Hematopoietic multipotent progenitor cell treated with erythropoietin and hydrocortisone succinate and interleukin-3 and kit ligand, for 15 days (in vitro differentiated cells): ENCODE data around the gene UGT1A8.

ENCODE experiments used
- DNase-seq: peaks from one replicate; pipeline ENCODE4 v3.0.0-alpha.2; 2015; ENCODE audit warnings: low spot score

UGT1A8 gene

DNA sequence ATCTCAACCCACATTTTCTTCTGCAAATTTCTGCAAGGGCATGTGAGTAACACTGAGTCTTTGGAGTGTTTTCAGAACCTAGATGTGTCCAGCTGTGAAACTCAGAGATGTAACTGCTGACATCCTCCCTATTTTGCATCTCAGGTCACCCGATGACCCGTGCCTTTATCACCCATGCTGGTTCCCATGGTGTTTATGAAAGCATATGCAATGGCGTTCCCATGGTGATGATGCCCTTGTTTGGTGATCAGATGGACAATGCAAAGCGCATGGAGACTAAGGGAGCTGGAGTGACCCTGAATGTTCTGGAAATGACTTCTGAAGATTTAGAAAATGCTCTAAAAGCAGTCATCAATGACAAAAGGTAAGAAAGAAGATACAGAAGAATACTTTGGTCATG is 150.6 kb downstream of the UGT1A8 start:
- DNase-seq: no peak

DNA sequence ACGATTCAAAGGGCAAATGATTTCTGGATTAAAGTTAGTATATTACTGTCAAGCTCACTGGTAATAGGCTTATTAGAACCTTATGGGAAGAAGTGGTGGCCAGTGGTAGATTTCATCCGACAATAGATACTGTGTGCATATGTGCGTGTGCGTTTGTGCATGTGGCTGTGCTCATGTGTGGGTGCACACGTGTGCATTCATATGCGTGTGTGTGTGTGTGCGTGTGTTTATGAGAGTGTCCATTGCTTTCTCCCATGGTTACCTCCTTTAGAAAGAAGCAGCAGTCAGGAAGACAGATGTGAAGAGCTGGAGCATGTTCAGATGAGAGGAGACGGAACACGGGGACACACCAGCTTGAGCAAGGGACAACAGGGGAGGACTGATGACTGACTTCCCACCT is 151.8 kb downstream of the UGT1A8 start:
- DNase-seq: no peak

DNA sequence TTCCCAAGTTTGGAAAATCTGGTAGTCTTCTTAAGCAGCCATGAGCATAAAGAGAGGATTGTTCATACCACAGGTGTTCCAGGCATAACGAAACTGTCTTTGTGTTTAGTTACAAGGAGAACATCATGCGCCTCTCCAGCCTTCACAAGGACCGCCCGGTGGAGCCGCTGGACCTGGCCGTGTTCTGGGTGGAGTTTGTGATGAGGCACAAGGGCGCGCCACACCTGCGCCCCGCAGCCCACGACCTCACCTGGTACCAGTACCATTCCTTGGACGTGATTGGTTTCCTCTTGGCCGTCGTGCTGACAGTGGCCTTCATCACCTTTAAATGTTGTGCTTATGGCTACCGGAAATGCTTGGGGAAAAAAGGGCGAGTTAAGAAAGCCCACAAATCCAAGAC is 154.7 kb downstream of the UGT1A8 start:
- no peak for DNase-seq

DNA sequence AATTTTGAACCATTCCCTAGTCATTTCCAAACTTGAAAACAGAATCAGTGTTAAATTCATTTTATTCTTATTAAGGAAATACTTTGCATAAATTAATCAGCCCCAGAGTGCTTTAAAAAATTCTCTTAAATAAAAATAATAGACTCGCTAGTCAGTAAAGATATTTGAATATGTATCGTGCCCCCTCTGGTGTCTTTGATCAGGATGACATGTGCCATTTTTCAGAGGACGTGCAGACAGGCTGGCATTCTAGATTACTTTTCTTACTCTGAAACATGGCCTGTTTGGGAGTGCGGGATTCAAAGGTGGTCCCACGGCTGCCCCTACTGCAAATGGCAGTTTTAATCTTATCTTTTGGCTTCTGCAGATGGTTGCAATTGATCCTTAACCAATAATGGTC is 155.2 kb downstream of the UGT1A8 start:
- no peak for DNase-seq

DNA sequence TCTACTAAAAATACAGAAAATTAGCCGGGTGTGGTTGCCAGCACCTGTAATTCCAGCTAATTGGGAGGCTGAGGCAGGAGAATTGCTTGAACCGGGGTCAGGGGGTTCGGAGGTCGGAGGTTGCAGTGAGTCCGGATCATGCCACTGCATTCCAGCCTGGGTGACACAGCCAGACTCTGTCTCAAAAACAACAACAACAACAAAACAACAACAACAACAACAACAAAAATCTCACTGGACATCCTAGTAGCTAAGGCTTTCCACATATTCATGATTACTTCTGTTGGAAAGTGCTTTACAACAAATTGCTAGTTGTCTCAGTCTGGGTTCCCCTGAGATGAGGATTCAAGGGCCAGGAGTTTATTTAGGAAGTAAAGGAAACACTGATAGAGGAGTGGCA is 156.4 kb downstream of the UGT1A8 start:
- no peak for DNase-seq

DNA sequence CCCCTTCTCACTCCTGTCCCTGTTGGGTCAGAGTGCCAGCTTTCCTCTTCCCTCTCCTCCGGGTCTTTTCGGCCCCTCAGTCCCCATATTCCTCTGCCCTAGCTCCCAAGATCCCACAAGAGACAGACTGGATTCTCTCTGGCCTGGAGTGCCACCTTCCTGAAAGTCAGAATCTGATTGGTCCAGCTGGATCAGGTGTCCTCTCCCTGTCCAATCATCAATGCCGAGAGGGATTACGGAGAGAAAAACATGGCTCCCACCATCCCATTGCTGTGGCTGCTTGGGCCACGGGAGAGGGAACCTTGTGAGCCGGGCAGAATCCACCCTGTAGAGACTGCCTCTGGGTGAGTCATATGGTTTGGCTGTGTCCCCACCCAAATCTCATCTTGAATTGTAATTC is 158.0 kb downstream of the UGT1A8 start:
- no peak for DNase-seq

DNA sequence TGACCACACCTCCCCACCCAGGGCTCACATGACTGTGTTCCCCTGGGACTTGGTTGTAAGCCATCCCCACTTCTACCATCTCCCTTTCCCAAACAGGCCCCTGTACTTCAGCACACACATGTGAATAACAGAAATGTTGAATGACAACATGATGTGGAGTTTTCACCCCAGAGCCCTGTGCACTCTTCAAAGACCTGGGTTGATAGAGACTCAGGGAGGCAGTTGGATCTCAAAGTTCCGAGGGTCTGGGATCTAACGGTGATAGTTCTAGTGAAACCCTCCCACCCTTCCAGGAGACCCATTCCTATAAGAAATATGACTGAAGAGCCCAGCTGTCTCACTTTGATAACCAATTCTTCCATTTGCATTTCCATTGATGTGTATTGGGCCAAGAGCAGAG is 160.6 kb downstream of the UGT1A8 start, which contains the start of gene MROH2A:
TSS of gene MROH2A (plus strand) at position 301 of the 400 bp plus-strand sequence. CDS start 1,029 bp downstream, outside the sequence.
- DNase-seq: no peak

DNA sequence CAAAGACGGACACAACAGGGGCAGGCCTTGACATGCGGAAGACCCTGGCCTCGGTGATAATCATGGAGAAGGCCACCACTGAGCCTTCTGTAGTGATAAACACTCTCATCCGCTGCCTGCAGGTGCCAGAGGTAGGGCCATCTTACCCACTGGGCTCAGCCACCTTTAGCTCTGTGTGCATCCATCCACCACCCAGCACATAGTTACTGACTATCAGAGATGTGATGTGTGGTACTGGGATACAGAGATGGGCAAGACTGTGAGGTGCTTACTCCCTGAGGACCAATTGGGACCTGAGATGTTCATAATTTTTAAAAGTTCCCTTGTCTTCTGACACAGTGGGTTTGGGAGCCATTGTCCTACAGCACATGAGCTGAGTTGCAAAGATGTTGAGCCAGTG is 162.3 kb downstream of the UGT1A8 start:
- no peak for DNase-seq

DNA sequence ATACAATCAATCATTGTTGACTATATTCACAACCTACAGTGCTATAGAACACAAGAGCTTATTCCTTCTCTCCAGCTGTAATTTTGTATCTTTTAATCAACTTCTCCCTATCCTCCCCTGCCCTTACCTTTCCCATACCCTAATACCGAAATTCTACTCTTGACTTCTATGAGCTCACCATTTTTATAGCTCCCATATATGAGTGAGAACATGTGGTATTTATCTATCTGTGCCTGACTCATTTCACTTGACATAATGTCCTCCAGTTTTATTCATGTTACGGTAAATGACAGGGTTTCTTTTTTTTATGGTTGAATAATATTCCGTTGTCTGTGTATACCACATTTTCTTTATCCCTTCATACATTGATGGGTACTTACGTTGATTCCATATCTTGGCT is 163.3 kb downstream of the UGT1A8 start:
- no peak for DNase-seq

DNA sequence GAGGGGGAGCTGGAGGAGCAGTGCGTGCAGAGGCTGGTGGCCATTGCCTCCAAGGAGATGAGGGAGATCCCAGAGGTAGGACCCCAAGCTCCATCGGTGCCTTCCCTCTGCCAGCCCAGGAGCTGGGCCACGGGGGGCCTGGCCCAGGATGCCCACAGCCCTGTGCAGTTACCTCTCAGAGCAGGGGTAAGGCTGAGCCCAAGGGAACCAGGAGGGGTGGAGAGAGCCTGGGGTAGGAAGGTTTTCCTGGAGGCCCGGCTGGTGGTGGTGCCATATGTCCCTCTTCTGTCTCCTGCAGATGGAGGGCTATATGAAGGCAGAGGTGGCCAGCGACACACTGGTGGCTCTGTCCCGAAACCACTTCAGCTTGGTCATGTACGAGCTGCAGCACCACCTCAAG is 172.1 kb downstream of the UGT1A8 start:
- no peak for DNase-seq

DNA sequence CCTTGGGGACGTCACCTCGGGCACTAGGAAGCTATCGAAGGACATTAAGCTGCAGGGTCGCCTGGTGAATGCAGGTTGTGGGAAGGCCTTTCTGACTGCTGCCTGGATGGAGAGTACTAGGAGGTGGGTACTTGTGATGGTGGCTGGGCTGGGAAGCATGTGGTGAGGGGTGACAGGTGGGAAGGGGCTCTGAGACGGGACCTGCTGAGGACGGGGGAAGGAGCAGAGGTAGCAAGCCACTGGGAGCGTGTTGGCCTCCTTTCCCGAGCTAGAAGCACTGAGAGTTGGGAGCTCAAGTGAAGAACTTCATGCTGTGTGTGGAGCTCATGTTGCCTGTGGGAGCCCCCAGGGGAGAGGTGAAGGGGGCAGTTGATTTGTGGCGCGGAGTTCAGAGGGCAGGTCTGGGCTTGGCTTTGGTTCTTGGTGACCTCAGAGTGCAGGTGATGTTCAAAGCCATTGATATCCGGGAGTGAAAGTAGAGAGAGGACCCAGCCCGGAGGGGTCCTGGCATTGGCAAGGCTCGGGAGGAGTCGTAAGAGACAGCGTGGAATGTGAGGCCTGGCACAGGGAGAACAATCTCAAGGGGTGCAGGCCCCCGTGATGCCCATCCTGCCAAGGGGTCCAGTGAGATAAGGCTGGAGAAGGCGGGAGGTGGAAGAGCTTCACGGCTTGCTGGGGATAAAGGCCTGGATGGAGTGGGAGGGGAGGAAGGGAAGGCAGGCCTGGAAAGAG is 173.9 kb downstream of the UGT1A8 start:
- no peak for DNase-seq

DNA sequence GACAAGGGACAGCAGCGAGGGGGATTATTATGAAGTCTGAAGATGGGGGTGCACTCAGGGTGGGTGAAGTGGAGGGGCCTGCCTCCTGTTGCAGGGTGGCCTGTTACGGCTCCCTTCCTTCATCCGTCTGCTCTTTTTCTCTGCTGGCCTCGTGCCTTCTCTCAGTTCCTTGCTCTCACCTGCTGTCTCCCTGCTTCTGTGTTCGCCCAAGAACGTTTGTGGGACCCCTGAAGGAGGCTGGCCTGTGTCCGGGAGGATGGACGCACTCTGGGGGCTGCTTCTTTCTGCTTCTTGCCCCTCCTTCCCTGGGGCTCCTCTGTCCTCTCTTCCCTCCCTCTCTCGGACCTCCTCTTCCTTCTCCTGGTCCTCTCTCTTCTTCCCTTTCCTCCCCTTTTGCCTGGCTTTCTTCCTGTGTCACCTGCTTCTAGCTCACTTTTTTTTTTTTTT is 174.5 kb downstream of the UGT1A8 start:
- DNase-seq: no peak

DNA sequence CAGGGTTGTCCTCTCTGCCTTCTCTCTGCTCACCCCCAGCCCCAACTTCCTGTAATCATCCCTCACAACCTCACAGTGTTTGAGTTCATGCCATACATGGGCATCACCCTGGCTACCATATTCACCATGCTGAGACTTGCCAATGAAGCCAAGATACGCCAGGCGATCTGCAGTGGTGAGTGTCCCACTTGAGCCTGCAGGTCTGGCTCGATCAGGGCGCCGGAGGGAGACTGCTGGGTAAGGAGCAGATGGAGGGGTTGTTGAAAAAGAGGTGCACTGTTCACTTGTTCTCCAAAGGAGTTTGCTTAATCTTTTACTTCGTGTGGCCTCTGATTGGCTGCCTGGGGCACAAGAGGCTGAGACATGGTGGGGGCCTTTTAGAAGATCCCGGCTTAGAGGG is 175.3 kb downstream of the UGT1A8 start:
- DNase-seq: no peak

DNA sequence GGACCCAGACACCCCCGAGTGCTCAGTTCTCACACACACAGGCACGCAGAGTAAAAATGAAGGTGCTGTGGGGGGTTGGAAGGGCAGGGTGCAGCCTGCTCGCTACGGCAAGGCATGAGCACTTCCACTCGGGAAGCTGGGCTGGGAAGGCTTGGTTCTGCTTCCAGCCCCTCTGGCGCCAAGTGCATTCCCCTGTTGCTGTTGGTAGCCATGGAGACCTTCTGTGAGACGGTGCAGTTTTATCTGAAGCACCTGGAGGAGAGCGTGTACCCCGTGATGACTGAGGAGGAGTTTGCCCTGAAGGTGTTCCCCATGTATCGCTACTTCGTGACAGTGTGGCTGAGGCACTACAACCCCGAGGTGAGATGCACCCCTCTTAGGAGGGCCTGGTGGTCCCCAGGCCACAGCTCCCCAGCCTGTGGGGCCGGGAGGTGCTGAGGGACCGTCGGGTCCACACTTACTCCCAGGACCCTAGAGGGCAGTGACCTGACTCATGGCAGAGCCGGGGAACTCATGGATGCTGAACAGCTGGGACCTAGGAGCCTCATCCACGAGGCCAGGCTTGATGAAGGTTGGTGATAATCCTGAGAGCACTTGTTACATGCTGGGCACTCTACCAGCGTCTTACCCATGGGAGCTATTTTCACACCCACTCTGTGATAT is 176.2 kb downstream of the UGT1A8 start:
- no peak for DNase-seq

DNA sequence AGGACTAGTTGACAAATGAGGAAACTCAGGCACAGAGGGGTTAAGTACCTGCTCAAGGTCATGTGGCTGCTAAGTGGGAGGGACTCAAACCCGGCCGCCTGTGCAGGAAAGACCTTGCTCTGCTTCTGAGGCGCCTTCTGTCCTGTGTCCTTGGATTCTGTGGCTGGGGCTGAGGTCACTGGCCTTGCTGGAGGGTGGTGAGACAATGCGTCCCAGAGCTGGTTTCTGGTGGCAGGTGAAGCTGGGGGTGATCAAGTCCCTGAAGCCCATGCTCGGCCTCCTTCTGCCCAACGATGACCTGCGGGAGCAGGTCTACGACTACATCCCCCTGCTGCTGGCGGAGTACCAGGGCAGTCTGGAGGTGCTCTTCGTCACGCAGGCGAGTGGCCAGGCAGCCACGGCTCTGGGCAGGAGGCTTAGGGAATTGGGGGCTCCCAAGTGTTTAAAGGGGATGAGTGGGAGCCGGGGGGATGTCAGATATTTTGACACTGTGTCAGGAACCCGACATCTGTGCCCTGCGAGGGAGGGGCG is 176.8 kb downstream of the UGT1A8 start:
- DNase-seq: no peak

DNA sequence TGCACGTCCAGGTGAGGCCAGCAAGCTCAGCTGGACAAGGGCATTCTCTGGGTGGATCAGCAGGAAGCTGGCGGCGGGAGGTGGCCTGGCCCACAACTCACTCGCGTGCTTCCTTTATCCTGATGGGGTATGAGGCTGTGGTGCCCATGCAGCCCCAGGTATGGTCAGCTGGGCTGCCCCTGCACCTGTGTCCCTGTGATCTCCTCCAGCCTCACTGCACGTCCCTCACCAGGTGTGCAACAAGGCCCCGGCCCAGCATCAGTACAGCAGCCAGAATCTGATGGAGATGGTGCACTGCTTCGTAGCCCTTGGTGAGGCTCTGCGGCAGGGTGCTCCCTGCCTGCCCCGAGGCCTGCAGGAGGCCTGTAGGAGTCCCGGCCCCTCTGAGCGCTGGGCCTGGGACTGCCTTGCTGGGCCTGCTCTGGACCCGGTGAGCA is 178.3 kb downstream of the UGT1A8 start:
- no peak for DNase-seq

DNA sequence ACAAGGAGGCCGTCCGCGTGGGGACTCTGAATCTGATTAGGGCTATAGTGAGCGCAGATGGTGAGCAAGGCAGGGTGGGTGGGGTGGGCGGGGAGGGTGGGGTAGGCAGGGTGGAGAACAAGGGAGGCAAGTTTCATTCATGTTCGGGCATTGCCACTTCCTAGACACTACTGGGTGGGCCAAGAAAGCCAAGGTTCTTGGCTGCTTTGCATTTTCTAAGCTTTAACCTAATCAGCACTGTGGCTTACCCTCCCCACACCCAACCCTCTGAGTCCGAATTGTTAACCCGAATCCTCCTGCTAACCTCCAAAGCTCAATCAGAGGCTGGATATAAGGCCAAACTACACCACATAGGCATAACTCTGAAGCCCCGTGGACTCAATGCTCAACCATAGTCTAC is 178.8 kb downstream of the UGT1A8 start:
- DNase-seq: no peak

DNA sequence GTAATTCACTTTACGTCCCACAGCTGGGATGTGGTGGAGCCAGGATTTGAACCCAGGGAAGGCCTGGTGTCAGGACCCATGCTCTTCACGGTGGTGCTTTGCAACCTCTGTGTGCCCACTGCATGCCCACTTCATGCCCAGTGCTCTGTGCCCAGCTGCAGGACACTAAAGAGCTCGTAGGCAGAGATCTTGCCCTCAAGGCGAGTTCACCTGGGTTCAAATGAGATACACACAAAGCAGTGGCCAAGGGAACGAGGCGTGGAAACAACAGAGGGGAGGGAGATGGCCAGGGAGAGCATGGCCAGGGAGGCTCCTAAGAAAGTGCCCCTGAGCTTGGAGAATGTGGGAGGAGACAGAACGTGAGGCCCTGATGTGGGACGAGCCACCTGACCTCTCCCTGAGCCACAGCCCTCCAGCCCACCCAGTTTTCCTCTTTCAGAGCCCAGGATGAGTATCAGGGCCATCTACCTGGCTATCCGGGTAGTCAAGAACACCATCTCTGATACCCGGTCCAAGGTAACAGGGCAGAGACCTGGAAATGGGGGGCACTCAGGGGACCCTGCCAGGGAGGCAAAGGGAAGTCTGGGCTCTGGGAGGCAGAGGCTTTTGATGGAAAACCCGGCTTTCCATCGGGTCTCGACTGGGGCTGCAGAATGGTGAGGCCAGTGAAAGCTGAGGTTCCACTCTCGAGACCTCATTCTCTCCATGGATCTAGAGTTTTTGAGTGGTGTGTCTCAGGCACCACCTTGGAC is 181.1 kb downstream of the UGT1A8 start:
- DNase-seq: no peak

DNA sequence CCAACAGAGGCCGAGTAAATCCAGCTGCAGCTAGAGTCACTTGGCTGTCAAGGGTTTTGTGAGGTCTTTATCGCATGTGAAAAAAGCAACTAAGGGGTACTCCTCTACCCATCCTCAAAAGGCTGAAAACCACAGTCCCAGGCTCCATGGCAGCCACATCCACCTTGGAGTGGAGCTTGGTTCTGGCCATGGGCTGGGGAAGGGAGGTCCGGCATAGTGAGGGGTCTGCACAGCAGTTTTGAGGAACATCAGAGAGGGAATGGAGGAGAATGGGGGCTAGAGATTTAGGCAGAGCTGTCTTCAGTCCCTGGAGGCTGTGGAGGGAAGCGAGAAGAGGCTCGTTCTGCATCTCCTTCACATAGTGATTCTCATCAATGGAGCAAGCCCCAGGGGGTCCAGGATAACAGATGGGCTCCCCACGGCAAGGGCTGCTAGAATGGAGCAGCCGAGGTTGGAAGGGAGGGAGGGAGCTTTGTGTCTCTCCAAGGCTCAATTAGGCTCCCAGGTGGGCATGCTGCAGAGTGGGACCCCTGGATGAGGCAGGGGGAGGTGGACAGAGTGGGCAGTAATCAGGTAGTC is 181.7 kb downstream of the UGT1A8 start:
- DNase-seq: no peak

DNA sequence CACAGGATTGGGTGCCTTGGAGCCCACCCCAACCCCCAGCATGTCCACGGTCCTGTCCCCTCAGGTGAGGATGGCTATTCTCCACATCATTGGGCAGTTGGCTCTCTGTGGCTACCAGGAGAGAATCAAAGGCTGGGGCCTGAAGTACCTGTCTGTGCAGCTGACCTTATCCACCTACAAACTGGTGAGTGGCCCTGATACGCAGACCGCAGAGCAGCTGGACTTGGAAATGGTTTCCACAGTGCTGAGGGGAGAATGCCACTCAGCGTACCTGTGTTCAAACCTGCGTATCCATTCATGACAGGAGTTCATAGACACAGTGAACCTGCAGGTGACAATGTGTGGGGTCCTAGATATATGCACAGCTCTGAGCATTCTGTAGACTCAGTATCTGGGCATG is 182.3 kb downstream of the UGT1A8 start:
- DNase-seq: no peak

DNA sequence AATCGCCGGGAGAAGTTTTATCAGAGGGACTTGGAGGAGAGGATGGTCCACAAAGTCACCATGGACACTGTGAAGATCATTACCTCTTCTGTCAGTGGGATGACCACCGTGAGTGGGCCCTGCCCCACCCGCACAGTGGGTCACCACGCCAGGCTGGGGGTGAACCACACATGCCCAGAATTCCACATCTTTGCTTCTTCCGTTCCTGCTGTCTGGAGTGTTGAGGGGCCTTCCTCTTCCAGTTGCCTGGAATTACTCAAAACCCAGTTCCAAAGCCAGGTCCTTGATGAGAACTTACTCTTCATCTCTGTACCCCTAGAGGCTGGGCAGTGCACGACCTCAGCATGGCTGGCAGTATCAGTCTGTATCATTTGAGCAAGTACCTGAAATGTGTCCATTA is 182.8 kb downstream of the UGT1A8 start:
- DNase-seq: no peak

DNA sequence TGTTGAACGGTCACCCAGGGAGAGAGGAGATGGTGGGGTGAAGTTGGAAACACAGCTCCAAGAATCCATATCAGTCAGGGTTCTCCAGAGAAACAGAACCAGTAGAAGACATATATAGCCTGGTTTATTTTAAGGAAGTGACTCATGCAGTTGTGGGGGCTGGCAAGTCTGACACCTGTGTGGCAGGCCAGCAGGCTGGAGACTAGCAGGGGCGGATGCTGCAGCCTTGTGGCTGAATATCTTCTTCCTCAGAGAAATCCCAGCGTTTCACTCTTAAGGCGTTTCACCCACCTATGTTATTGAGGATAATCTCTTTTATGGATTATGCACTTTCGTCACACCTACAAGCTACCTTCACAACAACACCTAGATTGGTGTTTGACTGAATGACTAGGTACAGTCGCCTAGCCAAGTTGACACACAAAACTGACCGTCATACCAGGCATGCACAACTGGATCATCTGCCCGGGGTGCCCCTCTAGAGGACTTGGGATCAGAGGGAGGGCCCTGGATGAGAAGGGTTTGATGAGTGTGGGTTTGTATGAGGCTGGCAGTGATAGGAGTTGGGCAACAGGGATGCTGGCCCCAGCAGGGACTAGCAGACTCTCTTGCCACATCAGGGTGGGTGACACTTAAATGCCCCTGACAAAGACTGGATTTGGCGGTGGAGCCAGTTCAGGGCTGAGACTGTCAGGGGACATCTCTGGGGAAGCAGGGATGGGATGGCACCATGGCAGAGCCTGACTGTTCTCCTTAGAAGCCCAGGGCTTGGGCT is 184.1 kb downstream of the UGT1A8 start:
- no peak for DNase-seq
